ENCODE results near the gene MOBP.

MOBP gene

DNA sequence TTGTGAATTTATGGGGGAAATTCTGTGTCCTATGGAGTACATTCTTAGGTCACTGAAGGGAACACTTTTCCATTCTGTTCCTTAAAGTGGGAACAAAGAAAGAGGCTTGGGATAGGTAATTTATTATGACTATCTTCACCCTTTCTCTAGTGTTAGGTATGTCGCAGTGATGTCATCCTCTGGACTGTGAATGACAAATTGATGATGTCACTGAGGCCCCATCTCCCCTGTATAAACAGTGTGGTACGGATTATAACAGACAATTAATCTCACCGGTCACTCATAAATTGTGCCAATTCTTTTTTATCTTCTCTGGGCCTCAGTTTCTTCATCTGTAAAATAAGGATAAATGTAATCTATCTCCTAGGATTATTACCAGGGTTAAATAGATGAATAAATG, 23.5 kb downstream of the MOBP start:
- DNase-seq (ENCODE audit: extremely low spot score, insufficient read length, low read depth) (no peak), FAIRE-seq (no peak)

DNA sequence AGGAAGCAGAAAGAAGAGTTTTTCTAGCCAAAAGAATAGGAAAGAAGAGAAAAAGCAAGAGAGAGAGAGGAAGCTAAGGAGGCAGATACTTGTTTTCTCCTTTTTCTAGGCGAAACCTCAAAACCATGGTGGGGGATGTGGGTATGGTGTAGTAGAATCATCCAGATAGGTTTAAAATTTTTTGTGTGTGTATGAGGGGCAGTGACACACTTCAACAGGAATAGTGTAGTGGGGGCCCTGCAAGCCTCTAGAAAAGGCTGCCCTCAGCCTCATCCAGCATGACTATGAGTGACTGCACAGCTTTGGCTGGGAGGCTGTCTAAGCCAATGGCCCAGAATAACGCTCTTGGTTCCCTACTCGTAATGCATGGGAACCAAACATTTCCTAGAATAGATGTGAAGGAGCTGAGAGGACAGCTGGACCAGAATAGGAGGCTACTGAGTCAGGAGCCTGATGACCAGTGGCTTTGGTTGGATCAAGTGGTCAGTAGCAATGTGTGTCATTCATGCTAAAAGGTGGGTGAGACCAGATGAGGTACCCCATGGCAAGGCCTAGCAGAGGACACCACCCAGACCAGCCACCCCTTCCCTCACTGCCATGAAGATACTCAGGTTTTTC, 24.4 kb downstream of the MOBP start:
- DNase-seq (ENCODE audit: extremely low spot score, insufficient read length, low read depth) (no peak), FAIRE-seq (no peak)

DNA sequence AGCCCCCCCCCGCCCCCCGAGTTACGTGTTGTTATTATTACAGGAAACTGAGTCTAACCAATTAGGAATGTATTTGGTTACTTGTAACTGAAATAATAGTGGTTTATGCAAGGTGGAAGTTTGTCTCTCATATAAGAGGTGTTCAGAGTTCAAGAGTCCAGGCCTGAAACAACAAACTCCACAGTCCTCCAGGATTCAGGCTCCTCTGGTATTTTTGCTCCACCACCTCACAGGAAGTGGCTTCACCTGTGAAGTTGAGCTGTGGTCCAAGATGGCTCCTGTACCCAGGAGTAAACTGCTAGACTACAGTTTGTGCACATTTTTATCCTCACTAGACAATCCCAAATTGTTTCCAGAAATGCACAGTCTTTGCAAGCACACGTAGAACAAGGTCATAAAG, 27.3 kb downstream of the MOBP start:
- DNase-seq (ENCODE audit: extremely low spot score, insufficient read length, low read depth) (no peak), FAIRE-seq (no peak)

DNA sequence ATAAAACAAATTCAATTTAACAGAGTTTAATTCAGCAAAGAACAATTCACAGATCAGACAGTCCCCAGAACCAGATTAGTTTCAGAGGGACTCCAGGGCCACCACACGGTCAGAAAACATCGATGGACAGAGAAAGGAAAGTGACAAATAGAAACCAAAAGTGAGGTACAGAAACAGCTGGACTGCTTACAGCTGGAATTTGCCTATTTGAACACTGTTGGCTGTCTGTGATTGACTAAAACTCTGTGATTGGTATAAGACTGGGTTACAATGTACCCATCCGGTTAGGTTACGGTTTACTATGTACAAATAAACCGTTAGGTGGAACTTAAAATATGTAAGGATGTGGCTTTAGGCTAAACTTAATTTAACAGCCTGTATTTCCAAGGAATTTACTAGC, 30.3 kb downstream of the MOBP start:
- no peak for FAIRE-seq
- no peak for DNase-seq (ENCODE audit: extremely low spot score, insufficient read length, low read depth)

DNA sequence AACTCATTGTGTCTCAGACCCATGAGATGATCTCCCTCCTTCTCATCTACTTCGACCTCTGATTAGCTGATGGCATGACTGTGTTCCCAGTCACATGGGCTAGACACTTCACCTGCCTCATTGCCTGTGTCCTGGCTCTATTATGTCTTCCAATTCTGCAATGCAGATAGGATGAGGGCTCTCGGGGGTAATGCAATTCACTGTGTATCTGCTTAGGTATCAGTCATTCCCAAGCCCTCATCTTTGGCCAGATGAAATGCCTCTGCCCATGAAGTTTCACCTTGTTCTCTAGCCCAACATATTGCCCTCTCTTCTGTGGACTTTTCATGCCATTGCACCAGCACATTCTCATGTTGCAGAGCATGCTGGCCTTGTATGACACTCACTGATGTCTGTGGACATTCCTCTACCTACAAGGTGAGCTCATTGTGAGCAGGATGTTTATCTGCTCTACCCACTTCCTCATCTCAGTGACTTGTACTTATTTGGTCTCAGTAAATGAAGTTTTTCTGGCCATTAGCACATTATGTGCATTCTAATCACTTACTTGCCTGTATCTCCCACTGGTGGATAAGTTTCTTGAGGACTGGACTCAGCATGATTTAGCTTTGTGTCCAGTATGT, 32.3 kb downstream of the MOBP start:
- DNase-seq (ENCODE audit: extremely low spot score, insufficient read length, low read depth) (no peak), FAIRE-seq (no peak)

DNA sequence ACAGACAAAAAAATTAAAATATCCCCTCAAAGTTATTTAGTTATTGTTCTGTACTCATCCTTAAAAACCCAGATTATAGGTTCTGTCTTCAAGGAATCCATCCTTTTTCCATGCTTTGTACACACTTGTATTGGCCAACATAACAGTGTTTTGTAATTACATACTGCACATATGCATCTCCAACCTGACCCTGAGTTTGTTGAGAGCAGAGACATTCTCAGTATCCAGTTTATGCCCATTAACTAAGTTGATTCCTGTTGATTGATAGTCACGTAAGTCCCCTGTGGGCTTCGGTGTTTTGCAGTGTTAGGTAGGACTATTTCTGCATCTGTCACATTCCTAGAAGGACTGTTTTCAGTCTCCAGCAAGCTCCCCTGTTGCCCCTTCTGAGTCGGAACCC, 33.6 kb downstream of the MOBP start:
- FAIRE-seq (no peak), DNase-seq (ENCODE audit: extremely low spot score, insufficient read length, low read depth) (no peak)

DNA sequence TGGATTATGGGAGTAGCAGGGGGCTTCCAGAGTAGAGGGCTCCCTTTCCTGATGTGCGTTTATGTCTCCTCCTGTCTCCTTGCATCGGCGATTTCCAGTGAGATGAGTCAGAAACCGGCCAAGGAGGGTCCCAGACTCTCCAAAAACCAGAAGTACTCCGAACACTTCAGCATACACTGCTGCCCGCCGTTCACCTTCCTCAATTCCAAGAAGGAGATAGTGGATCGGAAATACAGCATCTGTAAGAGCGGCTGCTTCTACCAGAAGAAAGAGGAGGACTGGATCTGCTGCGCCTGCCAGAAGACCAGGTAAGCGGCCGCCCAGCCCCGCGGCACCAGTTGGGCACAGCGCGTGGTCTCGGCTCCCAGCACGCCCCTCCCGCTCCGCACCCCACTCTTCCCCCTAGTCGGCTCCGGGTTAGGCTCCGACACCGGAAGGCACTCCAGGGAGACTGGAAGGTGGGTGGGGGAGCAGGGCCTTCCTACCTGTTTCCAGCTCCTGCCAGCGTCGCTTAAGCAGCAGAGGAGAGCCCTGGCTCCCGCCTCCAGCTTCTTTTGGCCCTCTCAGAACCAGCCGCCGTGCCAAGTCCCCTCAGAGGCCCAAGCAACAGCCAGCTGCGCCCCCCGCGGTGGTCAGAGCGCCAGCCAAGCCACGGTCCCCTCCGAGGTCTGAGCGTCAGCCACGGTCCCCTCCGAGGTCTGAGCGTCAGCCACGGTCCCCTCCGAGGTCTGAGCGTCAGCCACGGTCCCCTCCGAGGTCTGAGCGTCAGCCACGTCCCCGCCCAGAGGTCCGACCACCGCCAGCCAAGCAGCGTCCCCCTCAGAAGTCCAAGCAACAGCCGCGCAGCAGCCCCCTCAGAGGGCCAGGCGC, 34.7 kb downstream of the MOBP start:
- no peak for FAIRE-seq
- DNase-seq (ENCODE audit: extremely low spot score, insufficient read length, low read depth) = no peak

DNA sequence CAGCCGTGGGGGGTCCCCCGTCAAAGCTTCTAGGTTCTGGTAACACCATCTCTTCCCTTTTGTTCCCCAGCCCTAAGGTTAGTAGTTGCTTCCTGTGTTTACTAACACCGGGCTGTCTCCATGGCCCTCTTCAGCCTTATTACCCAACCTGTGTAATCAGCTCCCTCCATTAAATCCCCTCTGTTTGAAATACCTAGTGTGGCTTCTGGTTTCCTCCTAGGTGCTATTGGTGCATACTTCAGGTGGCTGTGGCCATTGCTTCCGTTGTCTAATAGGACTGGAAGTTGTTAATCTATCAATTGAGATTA, 35.3 kb downstream of the MOBP start:
- no peak for FAIRE-seq
- no peak for DNase-seq (ENCODE audit: extremely low spot score, insufficient read length, low read depth)

DNA sequence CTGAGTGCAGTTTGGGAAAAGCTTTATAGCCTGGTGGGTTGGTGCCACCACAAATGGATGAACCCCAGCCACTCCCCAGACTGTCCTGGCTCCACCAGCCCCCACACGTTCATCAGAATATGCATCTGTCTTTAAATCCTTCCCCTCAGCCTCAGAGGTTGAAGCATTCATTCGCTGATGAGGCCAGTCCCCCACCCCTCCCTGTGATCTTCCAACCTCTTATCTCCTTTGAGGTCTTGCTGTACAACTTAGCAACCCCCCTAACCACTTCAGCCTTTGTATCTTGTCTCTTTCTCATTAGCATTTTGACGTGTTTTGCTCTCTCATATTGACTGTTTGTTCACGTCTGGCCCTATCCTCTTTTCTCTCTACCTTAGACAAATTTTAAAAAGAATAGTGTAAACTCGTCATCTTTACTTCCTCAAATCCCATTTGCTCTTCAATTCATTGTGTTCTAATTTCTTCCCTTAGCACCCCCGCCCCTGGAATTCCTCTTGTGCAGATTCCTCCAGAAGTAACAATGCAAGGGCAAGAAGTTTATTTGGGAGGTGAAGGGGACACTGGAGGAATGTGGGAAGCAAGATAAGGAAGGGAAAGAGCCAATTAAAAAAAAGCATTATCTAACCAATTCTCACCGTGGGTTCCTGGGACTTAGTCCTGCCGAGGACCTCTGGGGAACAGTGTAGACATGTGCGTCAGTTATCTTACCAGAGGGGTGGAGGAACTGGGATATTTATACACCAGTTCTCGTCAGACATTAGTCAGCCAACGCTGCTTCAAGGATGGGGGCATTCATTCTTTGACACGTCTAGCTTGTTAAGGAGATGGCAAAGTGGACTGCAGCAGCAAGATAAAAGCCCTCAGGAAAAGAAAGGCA, 38.6 kb downstream of the MOBP start:
- FAIRE-seq (no peak), DNase-seq (ENCODE audit: extremely low spot score, insufficient read length, low read depth) (no peak)

DNA sequence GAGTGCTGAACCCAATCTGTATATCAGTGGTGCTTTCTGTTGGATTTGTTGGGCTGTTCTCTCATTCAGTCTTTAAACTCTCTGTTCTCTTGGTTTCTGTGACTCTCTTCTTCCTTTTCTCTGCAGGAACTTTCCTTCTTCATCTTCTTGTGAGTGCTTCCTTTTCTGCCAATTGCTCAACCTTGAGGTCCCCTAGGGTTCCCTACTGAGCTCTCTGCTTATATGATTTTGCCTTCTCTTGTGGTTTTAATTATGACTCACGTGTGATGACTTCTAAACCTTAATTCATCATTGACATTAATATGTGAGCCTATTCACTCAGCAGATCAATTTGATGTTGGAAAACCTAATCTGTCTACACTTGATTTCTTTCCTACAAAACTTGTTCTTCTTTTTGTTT, 39.4 kb downstream of the MOBP start:
- DNase-seq (ENCODE audit: extremely low spot score, insufficient read length, low read depth) (no peak), FAIRE-seq (no peak)

DNA sequence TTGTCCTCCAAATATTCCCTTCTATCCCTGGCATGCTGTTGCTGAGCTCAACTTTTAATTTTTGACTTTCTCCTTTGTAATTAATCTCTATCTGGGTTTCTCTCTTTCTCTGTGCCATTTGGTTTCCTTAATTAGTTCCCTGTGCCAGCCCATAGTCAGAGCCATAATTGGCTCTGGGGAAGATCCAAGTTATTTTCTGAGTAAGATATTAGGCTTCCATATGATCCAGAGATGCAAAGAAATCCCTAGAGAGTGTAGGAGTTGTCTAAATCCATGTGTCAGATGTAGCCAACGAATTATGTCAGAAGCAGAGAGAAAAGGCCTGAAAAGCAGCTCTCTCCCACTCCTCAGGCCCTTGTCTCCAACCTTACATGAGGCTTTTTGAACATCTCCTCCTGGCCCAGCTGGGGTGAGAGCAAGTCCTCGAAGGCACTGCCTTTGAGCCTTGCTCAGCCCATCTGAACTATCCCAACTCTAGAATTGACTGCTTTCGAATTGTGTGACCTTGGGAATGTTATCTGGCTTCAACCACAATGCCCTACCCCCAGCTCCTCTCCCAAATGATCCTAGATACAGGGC, 46.4 kb downstream of the MOBP start:
- DNase-seq (ENCODE audit: extremely low spot score, insufficient read length, low read depth) (no peak), FAIRE-seq (no peak)

DNA sequence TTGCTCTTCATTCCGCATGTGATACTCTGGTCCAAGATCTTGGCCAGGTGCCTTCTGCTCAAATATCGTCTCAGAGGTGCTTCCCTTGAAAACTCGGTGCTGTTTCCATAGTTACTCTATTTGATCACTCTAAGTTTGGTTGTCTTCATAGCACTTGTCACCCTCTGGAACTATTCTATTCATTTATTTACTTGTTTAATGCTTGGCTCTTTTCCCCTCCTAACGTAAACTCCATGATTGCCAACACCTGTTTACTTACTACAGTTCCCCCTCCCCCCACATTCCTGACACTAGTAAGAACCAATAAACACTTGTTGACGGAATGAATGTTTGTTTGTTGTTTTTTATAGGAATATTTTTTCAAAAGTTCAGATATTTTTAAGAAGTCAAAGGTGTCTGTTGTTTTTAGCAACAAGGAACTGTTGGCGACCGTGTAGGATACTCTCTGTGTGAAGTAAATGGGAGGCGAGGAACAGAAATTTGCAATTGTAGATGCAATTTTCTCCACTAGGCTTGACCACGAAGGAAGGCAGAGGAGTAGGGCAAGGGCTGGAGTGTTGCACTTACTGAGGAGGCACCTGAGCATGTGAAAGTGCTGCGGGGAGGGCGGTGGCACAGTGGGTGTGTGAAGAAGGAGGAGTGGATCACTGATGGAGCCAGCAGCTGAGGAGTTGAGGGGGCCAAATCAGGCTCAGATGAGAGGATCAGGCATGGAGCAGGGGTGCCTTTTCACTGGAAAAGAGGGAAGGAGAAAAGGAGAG, 48.4 kb downstream of the MOBP start:
- FAIRE-seq (no peak), DNase-seq (ENCODE audit: extremely low spot score, insufficient read length, low read depth) (no peak)

DNA sequence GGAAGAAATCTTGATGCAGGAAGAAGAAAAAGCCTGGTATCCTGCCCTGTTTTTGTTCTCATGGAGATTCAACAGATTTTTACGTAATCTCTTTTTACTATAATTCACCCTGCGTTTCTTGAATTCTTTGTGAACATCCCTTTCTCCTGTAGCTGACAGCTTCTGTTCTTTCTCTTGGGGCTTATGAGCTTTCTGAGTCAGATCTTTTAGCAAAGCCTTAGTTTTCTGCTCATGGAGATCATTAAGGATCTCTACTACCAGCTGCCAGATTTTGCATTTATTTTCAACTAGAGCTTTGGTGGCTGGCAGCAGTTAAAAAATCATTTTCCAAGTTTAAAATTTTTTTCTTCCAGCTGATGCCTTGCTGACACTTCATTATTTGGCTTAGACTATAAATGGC, 51.6 kb downstream of the MOBP start:
- DNase-seq (ENCODE audit: extremely low spot score, insufficient read length, low read depth) (no peak), FAIRE-seq (no peak)

DNA sequence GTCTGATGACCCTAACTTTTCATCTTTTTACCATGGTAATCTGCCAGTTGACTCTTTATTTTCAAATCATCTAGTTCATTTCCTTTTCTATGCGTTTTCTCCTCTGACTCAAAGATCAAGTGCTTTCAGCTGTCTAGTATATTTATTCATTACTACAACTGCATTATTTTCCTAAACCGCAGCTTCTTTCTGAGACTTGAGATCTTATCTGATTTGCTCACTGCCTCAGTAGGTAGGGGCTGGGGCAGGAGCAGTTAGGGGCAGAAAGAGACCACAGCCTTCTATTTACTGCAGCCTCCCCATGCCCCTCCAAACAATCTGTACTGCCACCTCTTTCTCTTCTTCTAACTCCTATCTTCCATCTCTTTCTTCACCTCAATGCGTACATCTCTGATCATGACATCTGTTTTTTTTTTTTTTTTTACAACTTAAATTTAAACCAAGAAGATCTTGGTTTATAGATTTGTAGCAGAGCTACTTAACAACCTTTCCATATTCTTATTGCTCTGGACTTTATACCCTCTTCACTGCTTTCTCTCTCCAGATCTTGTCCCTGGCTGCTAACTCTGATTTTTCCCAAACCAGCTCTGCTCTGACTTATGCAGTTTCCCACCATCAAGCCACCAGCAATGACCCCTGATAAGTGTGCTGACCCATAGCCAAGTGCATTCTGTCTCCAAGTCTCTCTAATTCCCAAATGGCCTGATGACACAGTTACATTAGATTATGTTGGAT, 52.2 kb downstream of the MOBP start:
- DNase-seq (ENCODE audit: extremely low spot score, insufficient read length, low read depth) (no peak), FAIRE-seq (no peak)

DNA sequence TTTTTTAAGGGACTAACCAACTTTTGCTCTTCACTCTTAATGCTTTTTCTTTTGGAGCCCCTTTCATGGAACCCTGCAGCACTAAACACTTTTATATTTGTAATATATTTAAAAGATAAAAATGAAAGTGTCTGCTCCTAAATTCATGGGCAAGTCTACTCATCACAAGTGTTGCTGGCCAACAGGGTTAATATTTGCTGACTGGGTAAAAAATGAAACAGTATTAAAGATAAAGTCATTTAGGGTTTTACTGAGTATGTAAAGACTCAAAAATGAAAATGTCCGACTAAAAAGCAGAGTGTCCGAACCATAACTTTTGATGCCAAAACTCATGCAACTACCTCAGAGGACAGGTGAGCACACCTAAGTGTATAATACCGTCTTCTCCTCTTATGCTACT, 54.0 kb downstream of the MOBP start:
- no peak for FAIRE-seq

DNA sequence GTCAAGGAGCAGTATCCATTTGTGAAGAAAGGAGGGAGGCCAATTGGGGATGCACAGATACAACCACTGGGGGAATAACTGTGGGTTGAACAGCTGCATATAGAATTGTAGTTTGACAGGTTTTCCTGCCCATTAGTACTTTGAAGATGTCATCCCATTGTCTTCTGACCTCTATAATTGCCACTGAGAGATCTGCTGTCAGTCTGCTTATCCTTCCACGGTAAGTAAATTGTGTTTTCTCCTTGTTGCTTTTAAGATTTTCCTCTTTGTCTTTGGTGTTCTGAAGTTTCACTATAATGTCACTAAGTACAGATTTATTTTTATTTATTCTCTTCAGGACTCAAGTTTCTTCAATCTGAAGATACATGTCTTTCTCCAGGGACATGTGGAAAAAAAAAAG, 56.6 kb downstream of the MOBP start:
- DNase-seq (ENCODE audit: extremely low spot score, insufficient read length, low read depth) = no peak

More for the DNA sequence above, 54.0 kb downstream of the MOBP start:
- DNase-seq (ENCODE audit: extremely low spot score, insufficient read length, low read depth) = no peak

DNA sequence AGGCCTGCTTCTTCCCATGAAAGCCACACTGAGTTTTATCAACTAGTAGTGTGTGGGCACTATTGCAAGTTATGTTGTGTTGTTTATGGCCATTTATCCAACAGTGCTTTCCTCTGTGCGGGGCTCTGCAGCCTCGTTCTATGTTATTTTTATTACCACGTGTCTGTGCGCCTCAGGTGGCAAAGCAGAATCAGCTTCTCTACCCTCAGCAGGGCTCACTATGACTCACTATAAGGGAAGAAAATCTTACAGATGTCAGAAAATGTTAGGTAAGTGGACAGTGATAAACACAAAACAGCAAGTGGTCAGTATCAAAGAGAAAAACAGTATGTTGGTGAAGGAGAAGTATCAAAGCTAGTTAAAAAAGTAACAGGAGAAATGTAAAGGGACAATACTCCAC, 61.4 kb downstream of the MOBP start:
- DNase-seq (ENCODE audit: extremely low spot score, insufficient read length, low read depth) (no peak), FAIRE-seq (no peak)

More for the DNA sequence above, 56.6 kb downstream of the MOBP start:
- no peak for FAIRE-seq

DNA sequence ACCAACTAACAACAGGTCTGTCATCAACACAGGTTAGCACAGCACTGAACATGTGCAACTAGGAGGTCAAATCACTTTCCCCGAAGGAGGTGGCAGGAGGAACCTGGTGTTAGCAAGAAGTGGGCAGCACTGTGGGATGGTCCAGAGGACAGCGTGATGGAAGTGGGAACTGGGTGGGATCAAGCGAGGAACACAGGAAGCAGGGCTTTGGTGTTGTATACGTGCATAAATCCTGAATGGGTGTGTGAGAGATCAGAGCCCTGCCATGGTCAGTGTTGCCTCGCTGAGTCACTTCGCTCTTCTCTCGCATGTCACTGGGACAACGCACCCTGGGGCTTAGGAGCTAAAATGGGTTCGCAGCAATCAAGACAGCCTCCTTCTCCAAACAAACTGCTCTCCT, 62.1 kb downstream of the MOBP start:
- FAIRE-seq (no peak), DNase-seq (ENCODE audit: extremely low spot score, insufficient read length, low read depth) (no peak)

DNA sequence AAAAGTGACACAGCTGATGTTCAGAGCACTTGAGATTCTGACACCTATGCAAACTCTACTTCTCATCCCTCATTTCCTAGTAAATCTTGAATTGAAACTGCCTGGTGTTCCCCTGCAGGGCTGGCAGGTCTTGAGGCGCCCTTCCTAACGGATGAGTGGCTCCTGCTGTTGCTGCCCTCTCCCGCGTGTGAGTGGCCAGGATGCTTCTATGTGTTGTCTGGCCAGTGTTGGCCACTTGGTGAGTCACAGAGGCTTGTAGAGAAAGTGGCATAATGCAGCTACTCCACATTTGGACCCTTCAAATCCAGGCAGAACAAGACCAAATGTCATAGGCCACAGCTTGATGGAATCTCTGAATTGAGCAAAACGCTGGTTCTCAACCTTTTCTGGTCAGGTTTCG, 63.6 kb downstream of the MOBP start:
- DNase-seq (ENCODE audit: extremely low spot score, insufficient read length, low read depth) (no peak), FAIRE-seq (no peak)
